Muscle of leg (tissue), 11 donors: ENCODE data around the gene CDH4. TPM values are rescaled to one million over a fixed set of nuclear protein-coding genes. Genes with fewer than 3 reads are reported as not detected.

Experiments
- DNase-seq: peaks from one replicate; pipeline ENCODE4 v3.0.0; 2013
- H3K27ac ChIP-seq: one replicate; pipeline ENCODE4 v1.5.1; 2013; ENCODE audit warnings: mild to moderate bottlenecking, low read length, control low read depth
- H3K27me3 ChIP-seq: one replicate; pipeline ENCODE4 v1.6.1; 2013; ENCODE audit warnings: low read length; ENCODE audit not compliant: control insufficient read depth, insufficient read depth
- H3K36me3 ChIP-seq: one replicate; pipeline ENCODE4 v1.6.1; 2013; ENCODE audit warnings: low read length; ENCODE audit not compliant: control insufficient read depth, insufficient read depth
- H3K4me1 ChIP-seq: one replicate; pipeline ENCODE4 v1.6.1; 2013; ENCODE audit warnings: low read length; ENCODE audit not compliant: control insufficient read depth, insufficient read depth
- H3K4me3 ChIP-seq: one replicate; pipeline ENCODE4 v1.5.1; 2013; ENCODE audit warnings: low read length, control low read depth
- H3K9me3 ChIP-seq: replicated peaks from 2 replicates; pipeline ENCODE4 v1.6.1; 2013; ENCODE audit warnings: low read depth, low read length; ENCODE audit not compliant: control insufficient read depth
- WGBS: methylation state at CpG from one replicate; pipeline ENCODE4 v1.1.5; 2013; ENCODE audit warnings: missing lambda C conversion rate; ENCODE audit not compliant: insufficient coverage; 5-methylcytosine and 5-hydroxymethylcytosine counted together
- polyA plus RNA-seq, 8 donors: library from polyadenylated mRNA; unstranded; fragments of 120-200 nt; gene quantifications; one replicate each; pipeline versions ENCODE4 v1.2.1 to v1.2.3, GENCODE V29; 2013; ENCODE audit warnings: inconsistent platforms in 1 of 8, low replicate concordance in 1 of 8; ENCODE audit not compliant: insufficient read length in 8 of 8, insufficient read depth in 1 of 8
- total RNA-seq: library from RNA; stranded (reverse); fragments of 120-200 nt; gene quantifications from one replicate; pipeline ENCODE4 v1.2.4, GENCODE V29; 2013

CDH4 gene
- total and polyA plus RNA-seq, 9 donors = 0.66 to 1.4 (median 1.2) TPM

DNA sequence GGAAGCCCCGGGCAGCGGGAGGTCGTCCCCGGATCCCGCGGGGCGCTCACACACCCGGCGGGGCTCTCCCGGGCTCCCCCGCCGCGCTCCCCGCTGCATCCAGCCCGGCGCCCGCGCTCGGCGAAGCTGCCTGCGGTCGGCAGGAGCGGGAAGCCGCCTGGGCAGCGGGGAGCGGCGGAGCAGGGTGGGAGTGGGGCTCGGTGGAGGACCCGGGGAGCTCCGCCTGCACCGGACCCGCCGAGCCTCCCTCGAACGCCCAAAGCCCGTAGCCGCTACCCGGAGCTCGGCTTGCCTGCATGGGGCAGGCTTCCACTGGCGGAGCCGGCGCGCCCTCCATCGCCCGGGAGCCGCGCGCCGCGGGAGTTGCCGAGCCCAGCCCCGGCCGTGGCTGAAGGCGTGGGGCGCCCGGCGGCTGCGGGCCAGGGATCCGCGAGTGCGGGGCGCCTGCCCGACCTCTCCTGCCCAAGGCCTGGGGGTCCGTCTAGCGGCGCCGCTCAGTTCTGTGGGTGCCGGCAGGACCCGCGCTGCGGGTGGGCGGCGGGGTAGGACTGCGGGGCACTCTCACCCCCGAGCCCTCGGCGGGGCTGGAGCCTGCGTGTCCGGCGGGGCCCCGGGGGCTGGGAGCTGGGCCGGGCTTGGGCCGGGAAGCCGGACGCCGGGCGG is 671 bp downstream of the CDH4 start:
- Histone ChIP-seq H3K36me3 (no peaks in the 10 kb centered on the region), H3K4me3 (no peak overlapping the region), H3K27me3 (peaks cover 61% of the 10 kb centered on the region), H3K4me1 (peaks cover 8% of the 10 kb centered on the region), H3K9me3 (no peaks in the 10 kb centered on the region), H3K27ac (no peak overlapping the region)
- DNase-seq = no peak
- under 1% methylated on average over 86 of the region's 87 CpGs for WGBS

DNA sequence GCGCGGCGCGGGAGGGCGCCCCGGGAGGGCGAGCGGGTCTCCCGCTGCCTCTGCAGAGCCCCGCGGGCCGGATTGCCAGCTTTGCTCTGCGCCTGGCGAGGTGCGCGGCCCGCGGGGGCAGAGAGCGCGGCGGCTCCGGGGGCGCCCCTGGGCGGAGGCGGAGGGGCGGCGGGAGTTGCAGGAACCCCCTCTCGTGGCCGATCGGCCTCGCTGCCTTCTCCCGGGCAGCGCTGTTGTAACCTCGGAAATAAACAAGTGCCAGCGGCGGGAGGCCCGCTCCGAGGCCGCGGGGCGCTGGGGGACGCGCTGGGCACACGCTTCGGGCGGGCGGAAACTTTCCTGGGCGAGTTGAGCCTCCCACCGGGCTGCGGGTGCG is 1.2 kb downstream of the CDH4 start:
- Histone ChIP-seq H3K27ac (no peak overlapping the region), H3K4me1 (peaks cover 8% of the 10 kb centered on the region), H3K4me3 (peak overlapping the region; percentile 36), H3K9me3 (no peaks in the 10 kb centered on the region), H3K36me3 (no peaks in the 10 kb centered on the region), H3K27me3 (peaks cover 56% of the 10 kb centered on the region)
- WGBS = under 1% methylated on average over 51 of the region's 51 CpGs
- peak; percentile 33 for DNase-seq

DNA sequence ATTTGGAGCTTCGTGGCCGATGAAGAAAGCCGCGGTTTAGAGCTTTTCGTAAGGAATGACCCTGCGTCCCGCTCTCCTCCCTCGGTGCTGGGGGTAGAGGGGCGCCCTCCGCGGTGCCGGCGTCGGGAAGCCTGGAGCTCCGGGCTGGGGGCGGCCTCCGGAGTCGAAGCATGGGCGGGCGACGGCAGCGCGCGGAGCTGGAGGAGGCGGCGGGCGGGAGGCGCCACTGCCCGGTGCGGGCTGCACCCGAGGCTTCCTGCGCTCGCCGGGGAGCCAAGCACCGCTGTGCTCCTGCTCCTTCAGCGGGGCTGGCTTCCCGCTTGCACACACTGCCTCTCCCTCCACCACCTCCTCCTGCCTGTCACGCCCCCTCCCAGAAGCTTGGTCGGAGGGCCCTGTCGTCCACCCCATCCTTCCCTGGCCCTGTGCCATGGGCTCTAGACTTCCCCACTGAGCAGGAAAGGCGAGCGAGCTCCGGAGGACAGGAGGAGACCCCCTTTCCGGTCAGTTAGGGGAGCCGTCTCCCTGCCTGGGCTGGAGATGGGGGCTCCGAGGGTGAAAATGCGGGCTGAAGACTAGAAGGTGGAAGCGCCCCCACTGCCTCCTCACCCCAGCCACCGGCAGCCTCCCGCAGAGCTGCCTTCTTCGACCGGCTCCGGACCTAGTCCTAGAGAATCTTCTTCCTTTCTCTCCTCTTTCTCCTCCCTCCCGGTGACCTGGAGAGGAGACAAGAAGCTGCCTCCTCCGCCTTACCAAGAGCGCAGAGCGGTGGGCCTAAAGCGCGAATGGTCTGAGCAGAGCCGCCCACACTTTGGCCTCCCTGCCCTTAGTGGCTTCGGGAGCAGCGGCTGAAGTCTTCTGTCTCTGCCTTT is 1.8 kb downstream of the CDH4 start:
- peak; percentile 26 for DNase-seq
- Histone ChIP-seq H3K36me3 (no peaks in the 10 kb centered on the region), H3K9me3 (no peaks in the 10 kb centered on the region), H3K4me1 (peaks cover 8% of the 10 kb centered on the region), H3K27ac (no peak overlapping the region), H3K27me3 (peaks cover 51% of the 10 kb centered on the region), H3K4me3 (peak overlapping the region; percentile 36)
- WGBS = 6% methylated on average over 48 of the region's 62 CpGs

DNA sequence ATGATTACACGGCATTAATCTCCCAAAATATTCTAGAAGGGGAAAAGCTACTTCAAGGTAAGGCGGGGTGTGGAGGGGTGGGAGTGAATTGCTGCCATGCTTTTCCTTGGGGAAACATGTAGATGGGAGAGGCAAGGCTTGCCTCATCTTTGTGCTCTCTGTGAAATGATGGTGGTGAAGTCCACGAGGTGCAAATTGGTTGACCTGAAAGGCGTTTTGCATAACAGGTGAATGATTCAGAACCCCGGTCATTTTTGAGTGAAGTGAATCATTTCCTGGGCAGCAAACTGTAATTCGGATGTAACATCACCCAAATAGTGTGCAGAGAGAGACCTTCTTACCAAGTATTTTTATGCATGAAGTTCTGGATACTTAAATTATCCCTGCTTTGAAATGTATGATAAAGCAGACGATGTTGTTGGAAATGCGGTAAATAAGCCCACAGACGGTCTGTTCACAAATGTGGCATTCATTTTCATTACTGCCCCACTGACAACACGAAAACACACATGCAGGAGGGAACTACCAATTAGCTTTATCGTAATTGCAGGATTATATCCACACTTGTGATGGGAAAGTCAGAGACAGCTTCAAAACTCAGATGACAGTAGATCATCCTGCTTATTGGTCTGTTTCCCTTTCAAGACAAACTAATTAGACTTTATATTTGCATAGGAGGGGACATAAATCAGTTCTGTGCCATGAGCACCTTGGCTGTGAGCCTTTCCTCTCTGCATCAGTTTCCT is 3.0 kb downstream of the CDH4 start:
- DNase-seq = no peak
- Histone ChIP-seq H3K27ac (no peak overlapping the region), H3K4me3 (no peak overlapping the region), H3K9me3 (no peaks in the 10 kb centered on the region), H3K36me3 (no peaks in the 10 kb centered on the region), H3K4me1 (peaks cover 8% of the 10 kb centered on the region), H3K27me3 (peaks cover 50% of the 10 kb centered on the region)
- WGBS = 83% methylated on average over 4 of the region's 11 CpGs

DNA sequence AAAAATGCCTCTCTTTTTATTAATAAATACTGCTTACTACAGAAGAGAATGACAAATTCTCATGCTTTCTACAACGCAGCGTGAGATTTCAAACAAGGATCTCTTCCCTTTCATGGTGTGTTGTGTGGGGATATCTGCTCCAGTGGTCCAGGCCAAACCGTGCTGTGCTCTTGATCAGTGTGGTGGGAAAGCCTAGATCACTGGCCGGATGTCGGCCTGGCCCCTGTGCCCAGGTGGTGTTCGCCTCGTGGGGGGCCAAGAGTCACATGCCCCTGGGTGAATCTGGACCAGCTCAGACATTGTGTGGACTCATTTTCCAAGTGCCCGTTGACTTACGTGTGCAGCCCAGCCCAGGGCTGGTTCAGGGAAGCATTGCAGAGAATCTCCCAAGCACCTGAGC is 4.3 kb downstream of the CDH4 start:
- H3K4me1 ChIP-seq = peaks cover 8% of the 10 kb centered on the region

DNA sequence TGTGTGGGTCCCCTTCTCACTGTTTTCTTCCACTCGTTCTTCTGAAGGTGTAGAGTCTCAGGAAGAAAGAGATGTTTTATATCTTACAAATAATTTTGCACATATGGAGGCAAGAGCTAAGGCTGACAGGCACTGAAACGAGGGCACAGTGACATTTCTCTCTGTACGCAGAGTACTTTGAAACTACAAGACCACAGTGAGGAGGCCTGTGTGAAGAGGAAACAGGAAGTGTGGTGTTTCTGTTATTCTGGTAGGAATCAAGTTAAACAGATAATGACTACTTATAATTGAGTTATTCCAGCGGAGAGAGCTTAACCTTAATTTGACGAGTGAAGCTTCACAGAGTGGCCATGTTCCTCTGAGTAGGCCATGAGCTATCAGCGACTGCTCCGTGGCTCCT is 4.8 kb downstream of the CDH4 start:
- H3K36me3 ChIP-seq = no peaks in the 10 kb centered on the region
- H3K27ac ChIP-seq = no peak overlapping the region
- peaks cover 5% of the 10 kb centered on the region for H3K4me1 ChIP-seq
- peaks cover 36% of the 10 kb centered on the region for H3K27me3 ChIP-seq
- 79% methylated on average over 6 of the region's 7 CpGs for WGBS
- H3K9me3 ChIP-seq = no peaks in the 10 kb centered on the region
- H3K4me3 ChIP-seq = no peak overlapping the region
- DNase-seq = no peak

More for the DNA sequence above, 4.3 kb downstream of the CDH4 start:
- Histone ChIP-seq H3K4me3 (no peak overlapping the region), H3K36me3 (no peaks in the 10 kb centered on the region), H3K9me3 (no peaks in the 10 kb centered on the region), H3K27me3 (peaks cover 40% of the 10 kb centered on the region), H3K27ac (no peak overlapping the region)
- 88% methylated on average over 6 of the region's 9 CpGs for WGBS
- DNase-seq = no peak

DNA sequence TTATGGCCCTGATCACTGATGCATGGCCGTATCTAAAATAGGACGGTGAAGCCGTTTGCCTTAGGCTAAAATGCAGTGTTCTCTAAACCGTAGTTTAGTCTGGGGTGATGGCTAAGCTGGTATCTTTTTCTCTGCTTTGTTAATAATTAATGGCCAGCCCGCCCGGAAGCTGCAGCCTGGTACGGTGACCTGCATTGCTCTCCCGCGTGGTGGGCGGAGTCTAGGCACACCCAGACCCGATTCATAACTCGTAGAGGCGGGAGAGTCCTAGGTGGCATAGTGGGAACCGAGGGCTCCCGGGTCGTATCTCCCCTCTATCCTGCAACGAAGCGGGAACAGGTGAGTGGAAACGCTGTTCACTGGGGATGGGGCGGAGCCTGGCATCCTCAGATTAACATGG is 5.5 kb downstream of the CDH4 start:
- peaks cover 4% of the 10 kb centered on the region for H3K4me1 ChIP-seq
- DNase-seq = no peak
- no peak overlapping the region for H3K4me3 ChIP-seq
- H3K27me3 ChIP-seq = peaks cover 39% of the 10 kb centered on the region
- H3K36me3 ChIP-seq = no peaks in the 10 kb centered on the region
- no peaks in the 10 kb centered on the region for H3K9me3 ChIP-seq
- H3K27ac ChIP-seq = no peak overlapping the region
- WGBS = 89% methylated on average over 11 of the region's 20 CpGs

DNA sequence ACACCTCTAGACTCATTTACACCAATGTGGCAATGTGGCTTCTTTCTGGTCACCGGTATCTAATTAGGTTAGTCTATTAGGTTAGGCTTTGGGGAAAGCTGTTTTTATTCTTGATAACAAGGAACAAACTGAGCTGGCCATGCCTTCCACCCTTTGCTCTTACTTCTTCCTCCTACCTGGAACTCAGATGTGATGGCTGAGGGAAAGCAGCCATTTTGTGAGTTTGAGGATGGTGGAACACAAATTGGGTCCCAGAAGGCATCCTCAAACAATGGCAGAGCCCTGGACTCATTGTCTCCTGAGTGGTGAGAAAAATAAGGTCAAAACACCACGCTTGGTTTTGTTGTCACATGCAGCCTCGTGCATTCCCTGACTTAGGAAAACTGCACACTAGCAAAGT is 7.7 kb downstream of the CDH4 start:
- Histone ChIP-seq H3K4me3 (no peak overlapping the region), H3K36me3 (no peaks in the 10 kb centered on the region), H3K4me1 (no peaks in the 10 kb centered on the region), H3K27ac (no peak overlapping the region), H3K9me3 (no peaks in the 10 kb centered on the region), H3K27me3 (peaks cover 25% of the 10 kb centered on the region)
- DNase-seq = no peak
- WGBS = 84% methylated on average over 2 of the region's 3 CpGs

DNA sequence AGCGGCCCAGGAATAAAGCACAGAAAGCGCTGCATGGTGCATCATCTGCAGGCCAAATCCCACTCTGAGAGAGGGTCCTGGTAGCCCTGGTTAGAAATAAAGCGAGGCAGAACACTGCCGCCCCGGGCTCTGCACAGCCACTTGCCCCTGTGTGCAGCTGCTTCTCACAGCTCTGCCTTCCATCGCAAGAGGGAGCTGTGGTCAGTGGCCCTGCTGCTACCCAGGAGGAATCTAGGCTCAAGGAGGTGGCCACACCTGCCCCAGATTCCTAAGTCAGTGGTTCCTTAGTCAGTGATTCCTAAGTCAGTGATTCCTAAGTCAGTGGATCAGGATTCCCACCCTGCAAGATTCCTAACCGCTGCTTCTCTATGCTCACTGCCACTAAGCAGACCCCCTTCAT is 8.8 kb downstream of the CDH4 start:
- no peaks in the 10 kb centered on the region for H3K9me3 ChIP-seq
- peaks cover 19% of the 10 kb centered on the region for H3K27me3 ChIP-seq
- WGBS = 74% methylated on average over 7 of the region's 7 CpGs
- DNase-seq = no peak
- no peak overlapping the region for H3K4me3 ChIP-seq
- H3K4me1 ChIP-seq = no peaks in the 10 kb centered on the region
- H3K27ac ChIP-seq = no peak overlapping the region
- H3K36me3 ChIP-seq = no peaks in the 10 kb centered on the region

DNA sequence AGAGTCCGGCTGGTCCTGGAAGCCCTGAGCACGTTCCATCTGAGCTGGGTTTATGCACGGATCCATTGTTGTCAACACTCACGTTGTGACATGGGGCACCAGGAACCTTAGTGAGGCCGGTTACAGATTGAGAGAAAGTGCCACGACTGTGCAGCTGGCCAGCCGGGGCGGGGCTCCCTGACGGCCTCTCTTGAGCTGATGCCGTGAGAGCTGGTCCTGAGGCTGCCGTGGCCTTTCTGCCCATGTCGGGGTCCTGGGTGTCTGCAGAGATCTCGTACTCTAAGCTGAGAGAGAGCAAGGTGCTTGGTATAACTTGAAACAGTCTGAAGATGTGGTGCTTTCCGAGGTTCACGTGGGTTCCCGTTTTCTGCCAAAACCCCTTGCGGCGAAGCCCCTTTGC is 10.0 kb downstream of the CDH4 start:
- Histone ChIP-seq H3K4me3 (no peak overlapping the region), H3K9me3 (no peaks in the 10 kb centered on the region), H3K27ac (no peak overlapping the region), H3K4me1 (no peaks in the 10 kb centered on the region), H3K27me3 (peaks cover 13% of the 10 kb centered on the region), H3K36me3 (no peaks in the 10 kb centered on the region)
- no peak for DNase-seq
- 82% methylated on average over 15 of the region's 18 CpGs for WGBS
